Gastroesophageal sphincter (tissue), 3 donors: ENCODE data around the gene CCNG1.

Experiments
- CTCF ChIP-seq, 4 experiments: fragments of 200-600 bp in 2 of 4; fragments of 450-650 bp in 2 of 4; sonication (generic) in 1 of 4; IDR thresholded peaks; one replicate each; pipeline ENCODE4 v1.5.1; 2017 to 2019; ENCODE audit warnings: antibody characterized with exemption in 4 of 4, mild to moderate bottlenecking in 2 of 4, moderate library complexity in 2 of 4
- EP300 ChIP-seq: sonication (generic); formaldehyde crosslinking; IDR thresholded peaks from one replicate; pipeline ENCODE4 v1.6.1; 2017; ENCODE audit warnings: antibody characterized with exemption, mild to moderate bottlenecking
- POLR2A ChIP-seq, 2 donors: fragments of 450-650 bp; IDR thresholded peaks; one replicate each; pipeline ENCODE4 v1.6.1; 2017; ENCODE audit warnings: antibody characterized with exemption in 2 of 2, mild to moderate bottlenecking in 2 of 2, moderate library complexity in 1 of 2

- no peak for TF ChIP-seq CTCF (IDR thresholded peaks at IDR 0.05)
- no peak for TF ChIP-seq POLR2A (IDR thresholded peaks at IDR 0.05)
- TF ChIP-seq EP300, result no peak
Measured at GRCh38 chr5:163459462-163459818, 22.0 kb downstream of the CCNG1 start.
